Stimulated activated naive B cell treated with anti-CD40 and anti-IgM and Interleukin-4, amounts not matched to agents 10 μg/mL and 1 μg/mL and 100 μg/mL, for 72 hours (primary cell): ENCODE results near the gene EPHA8.

Source experiments
- ATAC-seq, 2 donors: fragments of 150-1000 bp; cut with Tn5 transposase; replicated peaks; 2 replicates each; pipeline ENCODE4 v1.10.0; 2021; ENCODE audit warnings: moderate library complexity in 1 of 2
- DNase-seq: peaks from one replicate; pipeline ENCODE4 v3.0.0; 2021
- H3K27ac Mint-ChIP-seq: one replicate; pipeline ENCODE4 v1.8.0; 2022; ENCODE audit warnings: mild to moderate bottlenecking, mixed read lengths
- H3K27me3 Mint-ChIP-seq, 2 donors: one replicate each; pipeline ENCODE4 v1.8.0; 2022; ENCODE audit warnings: mixed read lengths in 2 of 2
- H3K36me3 Mint-ChIP-seq, 2 donors: one replicate each; pipeline ENCODE4 v1.8.0; 2022; ENCODE audit warnings: mixed read lengths in 2 of 2, mild to moderate bottlenecking in 1 of 2
- H3K4me1 Mint-ChIP-seq, 2 donors: one replicate each; pipeline ENCODE4 v1.8.0; 2022; ENCODE audit warnings: mixed read lengths in 2 of 2, mild to moderate bottlenecking in 1 of 2
- H3K4me3 Mint-ChIP-seq, 2 donors: one replicate each; pipeline ENCODE4 v1.8.0; 2022; ENCODE audit warnings: mild to moderate bottlenecking in 2 of 2, mixed read lengths in 2 of 2, moderate library complexity in 1 of 2
- H3K9me3 Mint-ChIP-seq, 2 donors: one replicate each; pipeline ENCODE4 v1.8.0; 2022; ENCODE audit warnings: mixed read lengths in 2 of 2, mild to moderate bottlenecking in 1 of 2

The EPHA8 gene

DNA sequence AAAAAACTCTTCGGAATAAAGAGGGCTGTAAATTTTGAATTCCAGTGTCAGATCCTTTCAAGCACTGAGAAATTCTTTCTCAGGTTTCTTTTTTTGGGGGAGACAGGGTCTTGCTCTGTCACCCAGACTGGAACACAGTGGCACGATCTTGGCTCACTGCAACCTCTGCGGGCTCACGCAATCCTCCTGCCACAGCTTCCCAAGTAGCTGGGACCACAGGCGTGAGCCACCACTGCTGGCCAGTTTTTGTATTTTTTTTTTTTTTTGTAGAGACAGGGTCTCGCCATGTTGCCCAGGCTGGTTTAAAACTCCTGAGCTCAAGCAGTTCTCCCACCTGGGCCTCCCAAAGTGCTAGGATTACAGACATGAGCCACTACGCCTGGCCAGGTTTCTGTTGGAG, 34.8 kb upstream of the EPHA8 start:
- H3K36me3 Mint-ChIP-seq = peaks cover 41 to 59% of the 10 kb centered on the region in 2 donors
- no peak overlapping the region for H3K4me3 Mint-ChIP-seq
- no peaks in the 10 kb centered on the region for H3K9me3 Mint-ChIP-seq
- H3K4me1 Mint-ChIP-seq = no peaks in the 10 kb centered on the region
- DNase-seq (no peak), ATAC-seq (no peak)
- no peaks in the 10 kb centered on the region for H3K27me3 Mint-ChIP-seq
- H3K27ac Mint-ChIP-seq = no peak overlapping the region

DNA sequence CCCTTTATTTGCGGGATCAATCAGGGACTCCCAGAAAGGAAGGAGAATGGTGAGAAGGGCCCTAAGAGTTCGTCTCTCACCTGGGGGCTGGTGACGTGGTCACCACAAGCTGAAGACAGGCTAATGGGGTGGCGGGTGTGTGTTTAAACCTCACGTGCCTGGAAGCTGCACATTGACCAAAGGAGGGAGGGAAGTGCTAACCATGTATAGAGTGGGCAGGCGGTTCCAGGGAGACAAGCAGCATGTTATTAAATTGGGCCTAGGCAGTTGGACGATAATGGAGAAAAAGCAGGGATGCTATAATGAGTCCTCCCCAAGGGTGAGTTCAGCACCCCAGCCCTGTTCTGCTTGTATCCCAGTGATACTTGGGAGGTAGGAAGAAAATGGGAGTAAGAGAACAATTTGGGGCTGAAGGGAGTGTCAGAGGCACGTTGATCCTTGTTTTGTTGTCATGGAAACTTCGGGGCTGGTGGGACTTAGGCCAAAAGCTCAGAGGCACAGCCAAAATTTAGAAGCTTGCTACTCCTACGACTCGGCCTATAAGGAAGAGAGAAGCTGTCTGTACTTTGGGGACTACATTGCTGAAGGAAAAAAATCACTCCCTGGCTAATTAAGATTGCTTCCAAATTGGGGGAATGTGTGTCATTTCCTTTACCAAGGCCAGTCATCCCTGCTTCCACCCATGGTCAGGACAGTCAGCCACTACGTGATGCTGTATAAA, 33.2 kb upstream of the EPHA8 start:
- Mint-ChIP-seq H3K4me1 (no peaks in the 10 kb centered on the region), H3K9me3 (no peaks in the 10 kb centered on the region), H3K36me3 (peaks cover 33 to 54% of the 10 kb centered on the region in 2 donors), H3K27me3 (no peaks in the 10 kb centered on the region), H3K27ac (peak overlapping the region; percentile 37), H3K4me3 (no peak overlapping the region)
- ATAC-seq = no peak
- DNase-seq = no peak

DNA sequence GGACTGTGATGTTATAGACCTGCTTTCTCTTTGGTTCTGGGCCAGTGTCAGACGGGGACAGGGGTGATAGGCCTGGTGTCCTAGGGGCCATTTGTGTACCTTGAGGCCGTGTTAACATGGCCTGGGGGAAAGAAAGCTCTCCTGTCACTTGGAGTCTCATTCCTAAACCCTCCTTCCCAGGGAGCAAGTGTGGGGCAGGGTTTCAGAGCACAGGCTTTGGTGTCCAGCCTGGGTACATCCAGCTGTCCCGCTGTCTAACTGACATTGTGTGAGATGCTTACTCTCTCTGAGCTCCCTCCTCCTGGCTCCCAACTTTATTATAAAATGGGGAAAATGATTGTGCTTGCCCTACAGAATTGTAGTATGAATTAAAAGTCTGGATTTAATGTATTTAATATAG, 32.6 kb upstream of the EPHA8 start:
- H3K27me3 Mint-ChIP-seq = no peaks in the 10 kb centered on the region
- no peak overlapping the region for H3K27ac Mint-ChIP-seq
- H3K36me3 Mint-ChIP-seq = peaks cover 30 to 51% of the 10 kb centered on the region in 2 donors

DNA sequence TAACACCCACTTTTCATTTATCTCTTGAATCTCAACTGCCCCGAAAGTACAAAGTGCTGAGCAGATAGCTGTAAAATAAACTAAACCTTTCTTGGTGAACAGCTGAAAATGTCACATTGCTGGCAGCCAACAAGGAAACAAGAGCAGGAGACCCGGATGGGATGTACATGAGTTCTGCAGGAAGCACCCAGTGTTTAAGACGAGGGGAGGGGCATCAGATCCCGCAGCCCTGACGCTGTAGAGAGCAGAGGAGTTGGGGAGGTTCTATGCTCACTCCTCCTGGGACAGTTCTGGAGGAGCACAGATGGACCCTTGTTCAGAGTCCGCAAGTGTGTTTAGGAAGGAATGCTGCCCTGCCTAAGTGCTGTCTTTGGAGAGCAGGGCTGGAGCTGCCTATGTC, 32.0 kb upstream of the EPHA8 start:
- ATAC-seq (no peak), DNase-seq (no peak)
- no peaks in the 10 kb centered on the region for H3K27me3 Mint-ChIP-seq
- H3K36me3 Mint-ChIP-seq = peaks cover 29 to 56% of the 10 kb centered on the region in 2 donors
- H3K27ac Mint-ChIP-seq = no peak overlapping the region
- no peaks in the 10 kb centered on the region for H3K4me1 Mint-ChIP-seq
- H3K4me3 Mint-ChIP-seq = no peak overlapping the region
- H3K9me3 Mint-ChIP-seq = no peaks in the 10 kb centered on the region

More for the DNA sequence above, 32.6 kb upstream of the EPHA8 start:
- Mint-ChIP-seq H3K9me3 (no peaks in the 10 kb centered on the region), H3K4me3 (no peak overlapping the region), H3K4me1 (no peaks in the 10 kb centered on the region)
- DNase-seq (no peak), ATAC-seq (no peak)

DNA sequence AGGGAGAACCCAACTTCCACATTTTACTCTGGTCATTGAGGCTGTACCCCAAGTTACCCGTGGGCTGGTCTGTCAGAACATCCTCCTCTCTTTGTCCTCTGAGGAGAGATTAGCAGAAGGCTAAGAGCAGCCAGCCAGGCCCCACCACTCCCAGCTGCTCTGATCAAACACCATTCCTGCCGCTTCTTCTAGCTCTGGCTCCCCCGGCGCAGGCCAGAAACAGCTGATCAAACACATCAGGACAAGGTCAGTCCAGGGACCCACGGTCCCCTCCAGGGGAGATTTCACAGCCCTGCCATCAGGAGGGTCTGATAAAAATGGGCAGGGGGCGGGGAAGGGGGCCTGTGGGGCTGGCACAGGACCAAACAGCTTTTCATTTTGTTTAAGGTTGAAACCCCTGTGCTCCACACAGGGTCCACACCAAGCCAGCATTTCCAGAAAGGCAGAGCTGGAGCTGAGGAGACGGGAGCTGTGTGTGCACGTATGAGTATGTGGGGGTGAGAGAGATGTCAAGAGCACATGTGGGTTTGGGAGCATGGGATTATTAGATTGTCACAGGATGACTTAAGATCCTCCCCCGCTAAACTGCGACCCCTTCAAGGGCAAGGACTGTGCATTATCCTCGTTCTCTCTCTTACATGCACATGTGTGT, 29.9 kb upstream of the EPHA8 start:
- H3K27ac Mint-ChIP-seq = no peak overlapping the region
- peaks cover 5 to 6% of the 10 kb centered on the region in 2 donors for H3K4me1 Mint-ChIP-seq
- DNase-seq = no peak
- H3K36me3 Mint-ChIP-seq = peaks cover 27 to 49% of the 10 kb centered on the region in 2 donors
- H3K27me3 Mint-ChIP-seq = no peaks in the 10 kb centered on the region
- ATAC-seq = no peak
- H3K9me3 Mint-ChIP-seq = no peaks in the 10 kb centered on the region
- H3K4me3 Mint-ChIP-seq = no peak overlapping the region

DNA sequence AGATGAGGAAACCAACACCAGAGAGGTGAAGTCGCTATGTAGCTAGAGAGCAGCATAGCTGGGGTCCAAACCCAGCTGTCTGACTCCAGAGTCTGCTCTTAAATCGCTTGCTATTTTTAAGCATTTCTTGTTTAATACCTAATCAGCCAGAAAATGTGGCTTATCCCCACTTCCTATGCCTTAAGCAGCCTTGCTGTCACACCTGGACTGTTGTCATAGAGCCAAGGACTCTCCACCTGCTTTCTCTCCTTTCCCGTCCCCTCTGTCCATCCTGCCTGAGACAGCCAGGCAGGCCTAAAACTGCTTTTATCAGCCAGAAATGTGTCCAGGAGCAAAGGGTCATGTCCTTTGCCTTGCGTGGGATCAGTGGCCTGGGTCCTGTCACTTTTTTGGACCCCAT, 28.3 kb upstream of the EPHA8 start:
- Mint-ChIP-seq H3K4me1 (peaks cover 13 to 18% of the 10 kb centered on the region in 2 donors), H3K9me3 (no peaks in the 10 kb centered on the region), H3K27me3 (no peaks in the 10 kb centered on the region), H3K36me3 (peaks cover 20 to 39% of the 10 kb centered on the region in 2 donors), H3K4me3 (no peak overlapping the region), H3K27ac (no peak overlapping the region)
- DNase-seq = no peak
- ATAC-seq = no peak

DNA sequence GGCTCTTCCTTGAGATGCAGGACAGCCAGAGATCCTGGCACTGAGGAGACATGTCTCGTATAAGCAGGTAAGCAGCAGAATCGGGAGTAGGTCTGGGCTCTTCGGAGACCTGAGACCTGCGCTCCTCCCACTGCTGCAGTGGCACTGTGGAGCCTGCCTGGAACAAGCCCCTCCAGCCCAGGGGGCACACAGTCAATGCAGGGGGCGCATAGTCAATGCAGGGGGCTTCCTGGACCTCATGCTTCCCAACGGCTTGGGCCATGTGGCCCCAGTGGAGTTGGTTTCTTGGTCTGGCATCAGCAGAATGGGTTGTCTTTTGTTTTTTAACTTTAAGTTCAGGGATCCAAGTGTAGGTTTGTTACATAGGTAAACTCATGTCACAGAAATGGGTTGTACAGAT, 27.9 kb upstream of the EPHA8 start:
- no peak overlapping the region for H3K27ac Mint-ChIP-seq
- DNase-seq (no peak), ATAC-seq (no peak)
- H3K4me3 Mint-ChIP-seq = no peak overlapping the region
- peaks cover 19 to 36% of the 10 kb centered on the region in 2 donors for H3K36me3 Mint-ChIP-seq
- peaks cover 13 to 21% of the 10 kb centered on the region in 2 donors for H3K4me1 Mint-ChIP-seq
- H3K9me3 Mint-ChIP-seq = no peaks in the 10 kb centered on the region
- H3K27me3 Mint-ChIP-seq = no peaks in the 10 kb centered on the region

DNA sequence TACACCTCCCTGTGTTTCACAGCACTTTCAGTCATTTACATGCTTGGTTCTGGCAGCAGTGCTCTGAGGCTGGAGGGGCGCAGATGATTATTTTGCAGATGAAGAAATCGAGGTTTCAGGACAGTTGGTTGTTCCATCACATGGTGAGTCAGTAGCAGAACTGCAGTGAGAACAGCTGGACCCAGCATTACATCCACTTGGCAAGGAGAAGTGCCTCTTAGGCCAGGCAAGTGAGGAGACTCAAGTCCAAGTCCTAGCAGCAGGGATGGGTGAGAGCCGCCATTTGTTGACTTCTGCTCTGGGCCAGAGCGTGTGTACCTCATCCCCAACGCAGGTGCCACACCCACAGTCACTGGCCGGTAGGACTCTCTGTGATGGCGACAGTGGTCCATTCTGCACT, 26.8 kb upstream of the EPHA8 start:
- H3K27ac Mint-ChIP-seq = no peak overlapping the region

DNA sequence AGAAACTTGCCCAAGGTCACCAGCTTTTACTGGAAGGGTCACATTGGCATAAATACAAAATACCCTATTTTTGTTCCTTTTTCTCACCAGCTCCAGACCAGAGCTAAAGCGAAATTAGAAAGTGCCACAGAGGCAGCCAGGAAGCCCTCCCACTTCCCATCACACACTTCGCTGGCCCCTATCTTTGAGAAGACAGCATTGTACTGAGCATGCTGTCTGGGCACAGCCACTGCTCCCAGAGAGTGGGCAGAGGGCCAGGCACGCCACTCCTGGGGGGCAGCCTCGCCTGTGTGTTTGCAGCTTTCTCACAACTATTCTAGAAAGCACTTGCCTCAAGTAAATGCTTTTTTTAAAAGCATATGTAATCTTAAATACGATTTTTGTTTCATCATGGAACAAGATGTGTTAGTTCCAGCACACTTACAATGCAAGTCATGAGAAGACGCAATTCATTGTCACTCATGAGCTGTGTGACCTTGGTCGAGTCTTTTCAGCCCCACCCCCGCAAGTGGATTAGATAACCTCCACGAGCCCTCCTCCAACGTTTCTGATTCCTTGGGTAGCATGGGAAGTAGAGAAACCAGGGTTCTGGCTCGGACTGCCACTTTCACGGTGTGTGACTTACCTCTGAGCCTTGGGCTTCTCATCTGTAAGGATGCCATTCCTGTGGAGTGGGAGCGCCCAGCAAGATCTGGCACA, 25.7 kb upstream of the EPHA8 start:
- Mint-ChIP-seq H3K9me3 (no peaks in the 10 kb centered on the region), H3K4me3 (no peak overlapping the region), H3K36me3 (peaks cover 19 to 29% of the 10 kb centered on the region in 2 donors), H3K27me3 (no peaks in the 10 kb centered on the region), H3K27ac (no peak overlapping the region), H3K4me1 (peaks cover 17 to 28% of the 10 kb centered on the region in 2 donors)
- DNase-seq (no peak), ATAC-seq (no peak)

More for the DNA sequence above, 26.8 kb upstream of the EPHA8 start:
- no peaks in the 10 kb centered on the region for H3K9me3 Mint-ChIP-seq
- peaks cover 17 to 28% of the 10 kb centered on the region in 2 donors for H3K4me1 Mint-ChIP-seq
- peaks cover 19 to 31% of the 10 kb centered on the region in 2 donors for H3K36me3 Mint-ChIP-seq
- H3K4me3 Mint-ChIP-seq = no peak overlapping the region
- no peak for ATAC-seq
- no peaks in the 10 kb centered on the region for H3K27me3 Mint-ChIP-seq
- no peak for DNase-seq

DNA sequence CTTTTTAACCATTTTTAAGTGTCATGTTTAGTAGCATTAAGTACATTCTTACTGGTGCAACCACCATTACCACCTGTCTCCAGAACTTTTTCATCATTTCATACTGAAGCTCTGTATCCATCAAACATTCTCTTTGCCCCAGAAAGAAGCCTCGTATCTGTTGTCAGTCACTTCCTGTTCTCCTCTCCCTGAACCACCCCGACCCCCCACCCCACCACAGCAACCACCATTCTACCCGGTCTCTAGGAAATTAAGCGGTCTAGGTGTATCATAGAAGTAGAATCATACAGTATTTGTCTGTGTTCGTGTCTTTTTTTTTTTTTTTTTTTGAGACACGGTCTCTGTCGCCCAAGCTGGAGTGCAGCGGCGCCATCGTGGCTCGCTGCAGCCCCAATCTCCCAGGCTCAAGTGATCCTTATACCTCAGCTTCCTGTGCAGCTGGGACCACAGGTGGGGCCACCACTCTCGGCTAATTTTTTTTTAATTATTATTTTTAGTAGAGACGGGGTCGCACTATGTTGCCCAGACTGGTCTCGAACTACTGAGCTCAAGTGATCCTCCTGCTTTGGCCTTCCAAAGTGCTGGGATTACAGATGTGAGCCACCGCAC, 23.7 kb upstream of the EPHA8 start:
- Mint-ChIP-seq H3K27ac (no peak overlapping the region), H3K9me3 (no peaks in the 10 kb centered on the region), H3K36me3 (peaks cover 16 to 23% of the 10 kb centered on the region in 2 donors), H3K4me3 (no peak overlapping the region), H3K27me3 (no peaks in the 10 kb centered on the region), H3K4me1 (peaks cover 17 to 28% of the 10 kb centered on the region in 2 donors)
- ATAC-seq (no peak), DNase-seq (no peak)

DNA sequence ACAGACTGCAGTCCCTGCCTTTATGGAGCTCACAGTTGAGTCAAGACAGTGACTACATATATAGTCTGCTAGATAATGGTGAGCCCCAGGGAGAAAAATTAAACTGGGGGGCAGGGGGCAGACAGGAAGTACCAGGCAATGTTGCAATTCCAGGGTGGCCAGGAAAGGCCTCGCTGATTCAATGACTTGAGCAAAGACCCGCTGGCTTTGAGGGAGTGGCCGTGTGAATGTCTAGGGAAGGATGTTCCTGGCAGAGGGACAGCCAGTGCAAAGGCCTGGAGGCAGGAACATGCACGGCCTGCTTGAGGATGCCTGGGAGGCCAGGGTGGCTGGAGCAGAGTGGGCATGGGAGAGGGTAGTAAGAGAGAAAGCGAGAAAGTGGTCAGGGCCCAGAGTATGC, 23.0 kb upstream of the EPHA8 start:
- Mint-ChIP-seq H3K4me1 (peaks cover 17 to 28% of the 10 kb centered on the region in 2 donors), H3K9me3 (no peaks in the 10 kb centered on the region), H3K27ac (peak overlapping the region; percentile 20), H3K4me3 (no peak overlapping the region), H3K27me3 (no peaks in the 10 kb centered on the region), H3K36me3 (peaks cover 16 to 19% of the 10 kb centered on the region in 2 donors)
- no peak for DNase-seq
- ATAC-seq = no peak

DNA sequence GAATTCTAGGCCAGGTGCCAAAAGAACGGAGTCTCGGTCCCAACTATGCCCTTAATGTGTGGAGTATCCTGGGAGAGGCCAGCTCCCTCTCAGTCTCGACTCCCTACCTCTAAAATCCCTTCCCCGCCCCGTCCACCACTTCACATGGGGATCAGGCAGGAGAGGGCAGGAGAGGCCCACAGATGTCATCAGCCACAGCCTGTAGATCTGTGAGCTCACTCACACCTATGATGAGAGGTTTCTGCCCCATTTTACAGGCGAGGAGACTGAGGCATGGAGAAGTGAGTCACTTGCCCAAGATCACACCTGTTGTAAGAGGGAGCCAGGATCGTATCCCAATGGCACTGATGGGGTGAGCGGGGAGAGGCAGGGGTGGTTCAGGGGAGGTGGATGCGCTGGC, 20.4 kb upstream of the EPHA8 start:
- H3K27me3 Mint-ChIP-seq = peaks cover 14 to 16% of the 10 kb centered on the region in 2 donors
- ATAC-seq = no peak
- H3K36me3 Mint-ChIP-seq = peaks cover 4% of the 10 kb centered on the region in 2 donors
- peaks cover 16 to 27% of the 10 kb centered on the region in 2 donors for H3K4me1 Mint-ChIP-seq
- H3K9me3 Mint-ChIP-seq = no peaks in the 10 kb centered on the region
- H3K4me3 Mint-ChIP-seq = no peak overlapping the region
- no peak overlapping the region for H3K27ac Mint-ChIP-seq
- no peak for DNase-seq

DNA sequence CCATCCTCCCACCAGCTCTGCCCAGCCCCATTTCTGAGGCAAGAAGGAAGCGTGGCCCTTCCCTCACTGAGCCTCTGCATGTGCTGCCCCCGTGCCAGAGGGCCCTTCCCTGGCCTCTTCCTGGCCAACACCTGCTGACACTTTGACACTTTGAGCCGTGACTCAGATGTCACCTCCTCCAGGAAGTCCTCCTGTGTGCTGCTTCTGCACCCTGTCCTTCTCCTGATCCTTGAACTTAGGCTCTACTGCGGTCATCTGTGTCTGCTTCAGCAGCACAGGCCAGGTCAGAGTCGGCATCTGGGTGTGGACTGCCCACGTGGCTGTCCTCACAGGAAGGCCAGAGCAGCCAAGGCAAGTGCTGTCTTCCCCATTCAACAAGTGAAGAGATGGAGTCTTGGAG, 19.6 kb upstream of the EPHA8 start:
- H3K27ac Mint-ChIP-seq = no peak overlapping the region
- H3K36me3 Mint-ChIP-seq = no peaks in the 10 kb centered on the region
- H3K4me1 Mint-ChIP-seq = peaks cover 11 to 22% of the 10 kb centered on the region in 2 donors
- ATAC-seq (no peak), DNase-seq (no peak)
- no peak overlapping the region for H3K4me3 Mint-ChIP-seq
- peaks cover 22 to 24% of the 10 kb centered on the region in 2 donors for H3K27me3 Mint-ChIP-seq
- H3K9me3 Mint-ChIP-seq = no peaks in the 10 kb centered on the region

DNA sequence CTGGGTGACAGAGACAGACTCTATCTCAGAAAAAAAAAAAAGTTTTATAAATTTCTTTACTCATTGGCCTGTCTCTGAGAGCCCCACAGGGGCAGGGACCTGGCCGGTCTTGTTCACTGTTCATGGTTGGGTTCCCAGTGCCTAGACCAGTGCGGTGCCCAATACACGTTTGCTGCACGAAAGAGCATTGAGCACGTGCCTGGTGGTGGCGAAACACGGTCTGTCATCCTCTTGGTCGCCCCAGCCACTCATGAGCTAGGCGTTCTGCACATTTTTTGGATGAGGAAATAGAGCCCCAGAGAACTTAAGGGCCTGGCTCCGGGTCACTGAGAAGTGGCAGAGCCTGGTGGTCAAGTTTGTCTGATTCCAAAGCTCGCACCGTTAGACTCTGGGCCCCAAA, 18.7 kb upstream of the EPHA8 start:
- no peak for DNase-seq
- no peak for ATAC-seq
- no peaks in the 10 kb centered on the region for H3K36me3 Mint-ChIP-seq
- peaks cover 3 to 13% of the 10 kb centered on the region in 2 donors for H3K4me1 Mint-ChIP-seq
- H3K9me3 Mint-ChIP-seq = no peaks in the 10 kb centered on the region
- no peak overlapping the region for H3K4me3 Mint-ChIP-seq
- H3K27me3 Mint-ChIP-seq = peaks cover 28 to 29% of the 10 kb centered on the region in 2 donors
- H3K27ac Mint-ChIP-seq = no peak overlapping the region
